ENCODE measurements around the gene KLF16.

KLF16 gene

DNA sequence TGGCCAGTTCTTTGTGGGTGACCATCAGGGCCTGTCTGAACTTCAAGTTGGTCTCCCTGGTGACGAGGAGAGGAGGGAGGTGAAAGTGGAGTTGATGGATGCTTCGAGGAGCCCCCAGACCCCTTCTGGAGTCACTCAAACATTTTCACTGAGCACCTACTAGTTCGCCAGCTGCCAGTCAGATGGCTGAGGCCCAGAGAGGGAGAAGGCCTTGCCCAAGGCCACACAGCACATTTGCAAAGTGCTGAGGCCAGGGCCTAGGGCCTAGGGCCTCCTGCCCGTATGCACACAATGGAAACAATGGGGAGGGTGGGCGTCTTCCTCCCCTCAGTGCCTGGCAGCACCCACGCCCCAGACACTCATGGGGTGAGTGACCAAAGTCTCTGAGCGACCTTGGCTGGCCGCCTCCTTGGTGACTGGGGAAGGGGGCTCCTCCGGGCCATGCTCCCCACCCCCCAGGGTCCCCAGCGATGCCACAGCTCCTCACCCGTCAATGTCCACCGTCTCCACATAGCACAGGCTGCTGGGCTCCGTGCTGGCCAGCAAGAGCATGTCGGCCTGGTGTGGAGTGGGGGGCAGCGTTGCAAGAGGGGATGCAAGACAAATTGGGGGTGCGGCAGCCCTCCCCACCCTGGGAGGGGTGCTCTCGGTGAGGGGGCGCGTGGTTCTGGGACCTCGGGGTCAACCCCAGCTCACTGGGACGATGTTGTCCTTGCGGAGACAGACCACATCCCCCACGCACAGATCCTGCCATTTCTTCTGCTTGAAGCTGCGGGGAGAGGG, 57.8 kb downstream of the KLF16 start:
- no peak for DNase-seq

DNA sequence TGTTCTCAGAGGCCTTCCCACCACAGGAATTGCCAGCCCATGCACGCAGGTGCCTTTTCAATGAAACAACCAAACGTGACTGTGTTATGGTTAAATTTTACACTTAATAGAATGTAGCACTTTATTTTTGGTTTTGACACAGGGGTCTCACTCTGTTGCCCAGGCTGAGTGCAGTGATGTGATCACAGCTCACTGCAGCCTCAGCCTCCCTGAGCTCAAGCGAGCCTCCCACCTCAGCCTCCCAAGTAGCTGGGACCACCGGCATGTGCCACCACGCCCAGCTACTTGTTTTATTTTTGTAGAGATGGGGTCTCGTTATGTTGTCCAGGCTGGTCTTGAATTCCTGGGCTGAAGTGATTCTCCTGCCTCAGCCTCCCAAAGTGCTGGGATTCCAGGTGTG, 58.5 kb downstream of the KLF16 start:
- DNase-seq: no peak
